Natural killer cell treated with Interleukin-12 subunit alpha and Interleukin-12 subunit beta and Interleukin-15 and Interleukin-18, amount 100 ng/mL, for 72 hours (primary cell): Measurements from ENCODE around the gene CBARP. TPM values are rescaled to one million over a fixed set of nuclear protein-coding genes. Genes with fewer than 3 reads are reported as not detected.
A peak's percentile ranks its signal among the peaks of the same experiment; 100 is the strongest.

Experiments
- ATAC-seq, 2 donors: fragments of 150-1000 bp; cut with Tn5 transposase in 1 of 2; sonication (Bioruptor Pico), chemical (Tn5 transposase) in 1 of 2; 2 replicates each; pipeline ENCODE4 v1.10.0; 2021
- DNase-seq: peaks from one replicate; pipeline ENCODE4 v3.0.0; 2022; ENCODE audit warnings: low spot score
- H3K27ac Mint-ChIP-seq, 2 donors: 1 replicate in 1 of 2; 2 replicates in 1 of 2; pipeline ENCODE4 v1.8.0; 2022; ENCODE audit warnings: mixed read lengths in 2 of 2, mild to moderate bottlenecking in 1 of 2, moderate library complexity in 1 of 2
- H3K27me3 Mint-ChIP-seq, 2 donors: 1 replicate in 1 of 2; 2 replicates in 1 of 2; pipeline ENCODE4 v1.8.0; 2022; ENCODE audit warnings: mixed read lengths in 2 of 2
- H3K36me3 Mint-ChIP-seq: one replicate; pipeline ENCODE4 v1.8.0; 2022; ENCODE audit warnings: mixed read lengths
- H3K4me1 Mint-ChIP-seq, 2 donors: 1 replicate in 1 of 2; 2 replicates in 1 of 2; pipeline ENCODE4 v1.8.0; 2022; ENCODE audit warnings: low read depth in 2 of 2, mixed read lengths in 2 of 2, mild to moderate bottlenecking in 1 of 2
- H3K4me3 Mint-ChIP-seq: one replicate; pipeline ENCODE4 v1.8.0; 2022; ENCODE audit warnings: mixed read lengths
- H3K9me3 Mint-ChIP-seq: 2 replicates; pipeline ENCODE4 v1.8.0; 2022; ENCODE audit warnings: mixed read lengths
- total RNA-seq, 2 donors: library from RNA; stranded (reverse); gene quantifications; one replicate each; pipeline ENCODE4 v1.2.3, GENCODE V29; 2022

Gene CBARP
- total RNA-seq, 2 donors from 2014 or later: 0.28 TPM; not detected in 1

DNA sequence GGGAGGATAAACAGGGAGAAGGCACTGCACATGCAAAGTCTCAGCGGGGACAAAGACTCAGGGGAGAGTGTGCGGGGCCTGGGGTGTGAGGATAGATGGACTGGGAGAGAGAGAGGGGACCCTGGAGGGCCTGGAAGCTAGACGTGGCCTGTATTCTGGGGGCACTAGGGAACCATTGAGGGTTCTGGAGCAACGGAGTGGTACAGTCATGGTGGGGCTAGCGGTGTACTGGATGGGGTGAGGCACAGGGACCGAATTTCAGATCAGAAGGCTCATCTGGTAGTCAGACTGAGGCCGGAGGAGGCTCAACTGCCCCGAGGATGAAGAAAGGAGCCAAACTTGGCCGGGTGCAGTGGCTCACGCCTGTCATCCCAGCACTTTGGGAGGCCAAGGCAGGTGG is 55.7 kb downstream of the CBARP start:
- Mint-ChIP-seq H3K4me3 (no peak overlapping the region), H3K4me1 (peaks cover 9 to 12% of the 10 kb centered on the region in 2 donors), H3K27ac (peak overlapping the region in 1 of 2 donors; percentile 20), H3K9me3 (no peaks in the 10 kb centered on the region), H3K27me3 (peaks cover 12 to 17% of the 10 kb centered on the region in 2 donors), H3K36me3 (no peaks in the 10 kb centered on the region)
- DNase-seq (no peak), ATAC-seq (no peak)

DNA sequence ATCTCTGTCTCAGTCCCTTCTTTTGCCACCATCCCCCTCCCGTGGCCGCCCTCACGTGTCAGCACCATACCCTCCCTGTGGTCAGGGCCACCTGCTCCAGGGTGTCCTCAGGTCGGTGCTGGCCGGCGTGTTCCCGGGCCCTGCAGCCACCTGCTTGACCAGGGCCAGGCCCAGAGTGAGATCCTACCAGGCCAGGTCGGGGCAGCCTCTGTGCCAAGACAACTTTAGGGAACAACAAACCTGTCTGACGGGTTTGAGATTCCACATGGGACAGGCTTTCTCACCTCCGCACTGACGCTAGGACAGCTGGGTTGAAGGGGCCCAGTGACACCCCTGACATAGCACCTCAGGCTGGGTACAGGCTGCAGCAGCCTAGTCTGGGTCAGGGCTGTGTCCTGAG is 56.2 kb downstream of the CBARP start:
- ATAC-seq (peak in 1 of 2 donors; percentile 28), DNase-seq (no peak)
- no peaks in the 10 kb centered on the region for H3K9me3 Mint-ChIP-seq
- H3K4me1 Mint-ChIP-seq: peaks cover 9 to 12% of the 10 kb centered on the region in 2 donors
- H3K27me3 Mint-ChIP-seq: peaks cover 12 to 17% of the 10 kb centered on the region in 2 donors
- H3K4me3 Mint-ChIP-seq: no peak overlapping the region
- H3K27ac Mint-ChIP-seq: peak overlapping the region; percentile 0 to 20
- H3K36me3 Mint-ChIP-seq: no peaks in the 10 kb centered on the region

Other genes starting within 250 kb of the CBARP start
- gene GRIN3B, start 237.6 kb downstream of the CBARP start, total RNA-seq: not detected
- 100 to 1,000 TPM; 150 to 267 TPM for gene TMEM259, start 216.9 kb downstream of the CBARP start, total RNA-seq
- gene RNU6-2, start 216.5 kb downstream of the CBARP start, total RNA-seq: not detected
- gene CNN2, start 211.4 kb downstream of the CBARP start, total RNA-seq: 100 to 1,000 TPM; 119 to 141 TPM
- gene ABCA7, start 197.9 kb downstream of the CBARP start, total RNA-seq: 10 to 100 TPM; 53.7 to 69.9 TPM
- gene ARHGAP45, start 170.8 kb downstream of the CBARP start, total RNA-seq: 100 to 1,000 TPM; 320 to 338 TPM
- gene POLR2E, start 142.6 kb downstream of the CBARP start, total RNA-seq: 100 to 1,000 TPM; 168 to 241 TPM
- gene GPX4, start 134.0 kb downstream of the CBARP start, total RNA-seq: 100 to 1,000 TPM in 1 of 2 donors, 10 to 100 TPM in 1; 86.4 to 174 TPM
- 100 to 1,000 TPM; 204 to 205 TPM for gene SBNO2, start 63.7 kb downstream of the CBARP start, total RNA-seq
- 10 to 100 TPM; 50.9 to 79.2 TPM for gene STK11, start 32.2 kb downstream of the CBARP start, total RNA-seq
- 100 to 1,000 TPM; 163 to 215 TPM for gene ATP5F1D, start 3.7 kb upstream of the CBARP start, total RNA-seq
- 10 to 100 TPM; 85.9 to 88.3 TPM for gene MIDN, start 10.6 kb upstream of the CBARP start, total RNA-seq
- gene CIRBP, start 31.3 kb upstream of the CBARP start, total RNA-seq: 100 to 1,000 TPM; 226 to 251 TPM
- 10 to 100 TPM; 59.5 to 94.2 TPM for gene FAM174C, start 37.5 kb upstream of the CBARP start, total RNA-seq
- gene EFNA2, start 47.9 kb upstream of the CBARP start, total RNA-seq: not detected
- gene NDUFS7, start 145.9 kb upstream of the CBARP start, total RNA-seq: 10 to 100 TPM; 89.1 to 89.5 TPM
- 10 to 100 TPM in 1 of 2 donors, 1 to 10 TPM in 1; 5.2 to 15.6 TPM for gene GAMT, start 163.5 kb upstream of the CBARP start, total RNA-seq
- gene DAZAP1, start 169.6 kb upstream of the CBARP start, total RNA-seq: 100 to 1,000 TPM; 233 to 282 TPM
- 1,000 to 10,000 TPM in 1 of 2 donors, 100 to 1,000 TPM in 1; 757 to 1,081 TPM for gene RPS15, start 200.4 kb upstream of the CBARP start, total RNA-seq
- under 1 TPM; 0.05 to 0.17 TPM for gene APC2, start 212.1 kb upstream of the CBARP start, total RNA-seq
- gene C19orf25, start 241.2 kb upstream of the CBARP start, total RNA-seq: 10 to 100 TPM; 45.1 to 58.4 TPM